Astrocyte (in vitro differentiated cells and primary cell): ENCODE results near the gene HESX1. TPM values are rescaled to one million over a fixed set of nuclear protein-coding genes. Genes with fewer than 3 reads are reported as not detected.

Experiments used
- DNase-seq: peaks from one replicate; pipeline ENCODE4 v3.0.0-alpha.2; 2010; ENCODE audit warnings: low read depth
- FAIRE-seq: peaks from 2 replicates; lab custom pipeline; 2011; peaks lifted over from hg19 to GRCh38; lab: Jason Lieb, UNC
- H2AFZ ChIP-seq: 2 replicates; pipeline ENCODE4 v1.6.0; 2012; ENCODE audit warnings: low read depth, low read length, inconsistent platforms
- H3K27ac ChIP-seq: 2 replicates; pipeline ENCODE4 v1.5.1; 2011; ENCODE audit warnings: low read depth, low read length, inconsistent platforms
- H3K27me3 ChIP-seq: 2 replicates; pipeline ENCODE4 v1.6.0; 2011; ENCODE audit warnings: low read length, inconsistent platforms; ENCODE audit not compliant: insufficient read depth
- H3K36me3 ChIP-seq: 2 replicates; pipeline ENCODE4 v1.5.1; 2011; ENCODE audit warnings: low read length, inconsistent platforms; ENCODE audit not compliant: insufficient read depth
- H3K4me1 ChIP-seq: 2 replicates; pipeline ENCODE4 v1.5.1; 2011; ENCODE audit warnings: low read length, inconsistent platforms; ENCODE audit not compliant: insufficient read depth
- H3K4me2 ChIP-seq: 2 replicates; pipeline ENCODE4 v1.6.0; 2012; ENCODE audit warnings: low read length, inconsistent platforms
- H3K4me3 ChIP-seq: 2 replicates; pipeline ENCODE4 v1.5.1; 2011; ENCODE audit warnings: low read depth, mild to moderate bottlenecking, low read length, inconsistent platforms; ENCODE audit not compliant: insufficient read depth
- H3K79me2 ChIP-seq: 2 replicates; pipeline ENCODE4 v1.6.0; 2012; ENCODE audit warnings: mild to moderate bottlenecking, low read length, inconsistent platforms; ENCODE audit not compliant: insufficient read depth
- H3K9ac ChIP-seq: 2 replicates; pipeline ENCODE4 v1.6.0; 2012; ENCODE audit warnings: mild to moderate bottlenecking, low read length, inconsistent platforms
- H3K9me3 ChIP-seq: 2 replicates; pipeline ENCODE4 v1.5.1; 2012; ENCODE audit warnings: low read depth, mild to moderate bottlenecking, low read length, inconsistent platforms; ENCODE audit not compliant: insufficient read depth
- H4K20me1 ChIP-seq: 2 replicates; pipeline ENCODE4 v1.6.0; 2012; ENCODE audit warnings: low read length, inconsistent platforms; ENCODE audit not compliant: insufficient read depth
- H3K27ac Mint-ChIP-seq: one replicate; pipeline ENCODE4 v1.8.0; 2021; ENCODE audit warnings: mild to moderate bottlenecking, mixed read lengths; ENCODE audit not compliant: unreplicated experiment
- H3K27me3 Mint-ChIP-seq: one replicate; pipeline ENCODE4 v1.8.0; 2021; ENCODE audit warnings: low read depth, mixed read lengths; ENCODE audit not compliant: unreplicated experiment
- H3K36me3 Mint-ChIP-seq: one replicate; pipeline ENCODE4 v1.8.0; 2021; ENCODE audit warnings: low read depth, mixed read lengths; ENCODE audit not compliant: unreplicated experiment
- H3K4me1 Mint-ChIP-seq: one replicate; pipeline ENCODE4 v1.8.0; 2021; ENCODE audit warnings: low read depth, mixed read lengths; ENCODE audit not compliant: unreplicated experiment
- H3K4me3 Mint-ChIP-seq: one replicate; pipeline ENCODE4 v1.8.0; 2021; ENCODE audit warnings: mild to moderate bottlenecking, moderate library complexity, mixed read lengths; ENCODE audit not compliant: unreplicated experiment
- H3K9me3 Mint-ChIP-seq: one replicate; pipeline ENCODE4 v1.8.0; 2021; ENCODE audit warnings: mild to moderate bottlenecking, mixed read lengths; ENCODE audit not compliant: unreplicated experiment
- CTCF ChIP-seq: IDR thresholded peaks from 2 replicates; pipeline ENCODE4 v1.5.1; 2011; ENCODE audit warnings: low read depth, mild to moderate bottlenecking, inconsistent platforms, low read length, moderate library complexity; ENCODE audit not compliant: insufficient read depth
- EZH2 ChIP-seq: IDR thresholded peaks from 2 replicates; pipeline ENCODE4 v1.6.1; 2012; ENCODE audit warnings: mild to moderate bottlenecking, low read length, inconsistent platforms; ENCODE audit not compliant: insufficient read depth
- total RNA-seq: library from RNA; stranded (reverse); gene quantifications from 2 replicates; pipeline ENCODE4 v1.2.1, GENCODE V29; 2021

The HESX1 gene
- total RNA-seq, 1 donor from 2014 or later: 1.1 TPM

DNA sequence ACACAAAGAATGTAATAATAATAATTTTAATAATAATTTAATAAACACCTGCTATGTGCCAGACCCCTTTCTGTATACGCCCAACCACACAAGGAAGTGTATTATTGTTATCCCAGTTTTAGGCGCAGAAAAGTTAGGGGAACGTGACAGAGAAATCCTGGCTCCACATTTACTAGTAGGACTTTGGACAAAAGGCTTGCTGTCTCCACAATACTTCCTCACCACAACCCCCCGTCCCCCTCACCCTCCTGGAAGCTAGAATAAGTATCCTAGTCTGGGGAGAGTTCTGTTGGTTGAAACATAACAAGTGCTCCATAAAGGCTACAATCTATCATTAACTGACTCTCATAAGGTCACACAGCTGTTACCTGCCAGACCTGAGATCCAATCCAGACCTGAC lies 34.1 kb downstream of the HESX1 start:
- Histone ChIP-seq H3K36me3 (no peaks in the 10 kb centered on the region), H3K9me3 (no peaks in the 10 kb centered on the region), H3K4me3 (no peak overlapping the region), H3K4me1 (peaks cover 20% of the 10 kb centered on the region), H3K9ac (no peak overlapping the region), H2AFZ (no peak overlapping the region), H4K20me1 (peaks cover 23% of the 10 kb centered on the region), H3K4me2 (peak overlapping the region; percentile 87), H3K27ac (no peak overlapping the region), H3K79me2 (peaks cover 21% of the 10 kb centered on the region), H3K27me3 (peaks cover 5% of the 10 kb centered on the region)
- no peak overlapping the region for H3K27ac Mint-ChIP-seq
- peaks cover 26% of the 10 kb centered on the region for H3K27me3 Mint-ChIP-seq
- DNase-seq (no peak), FAIRE-seq (no peak)
- peaks cover 12% of the 10 kb centered on the region for H3K4me1 Mint-ChIP-seq
- H3K9me3 Mint-ChIP-seq: no peaks in the 10 kb centered on the region
- H3K4me3 Mint-ChIP-seq: peak overlapping the region; percentile 58
- TF ChIP-seq EZH2: no peak
- no peak for TF ChIP-seq CTCF
- H3K36me3 Mint-ChIP-seq: no peaks in the 10 kb centered on the region

GRCh38 chr3:57164657-57165573 lies 34.9 kb downstream of the HESX1 start, which contains the start of gene IL17RD:
Gene IL17RD, minus strand, starts transcription at chr3:57165353. Its CDS starts 67 bp downstream, at chr3:57165286.
- Mint-ChIP-seq H3K27ac (no peak within 1 kb of the TSS), H3K36me3 (no peaks in the 10 kb centered on the region), H3K4me1 (peaks cover 15% of the 10 kb centered on the region), H3K4me3 (peak within 1 kb of the TSS; percentile 95), H3K27me3 (peaks cover 22% of the 10 kb centered on the region), H3K9me3 (no peaks in the 10 kb centered on the region)
- Histone ChIP-seq H3K4me3 (peak within 1 kb of the TSS; percentile 70), H3K9me3 (no peaks in the 10 kb centered on the region), H3K36me3 (no peaks in the 10 kb centered on the region), H3K4me2 (peak within 1 kb of the TSS; percentile 87), H3K79me2 (peaks cover 21% of the 10 kb centered on the region), H3K27ac (no peak within 1 kb of the TSS), H3K4me1 (peaks cover 25% of the 10 kb centered on the region), H4K20me1 (peaks cover 23% of the 10 kb centered on the region), H2AFZ (peak within 1 kb of the TSS; percentile 94), H3K9ac (peak within 1 kb of the TSS; percentile 45), H3K27me3 (peaks cover 5% of the 10 kb centered on the region)
- DNase-seq: no peak
- peak; percentile 45 for TF ChIP-seq EZH2
- TF ChIP-seq CTCF: no peak
- no peak for FAIRE-seq

DNA sequence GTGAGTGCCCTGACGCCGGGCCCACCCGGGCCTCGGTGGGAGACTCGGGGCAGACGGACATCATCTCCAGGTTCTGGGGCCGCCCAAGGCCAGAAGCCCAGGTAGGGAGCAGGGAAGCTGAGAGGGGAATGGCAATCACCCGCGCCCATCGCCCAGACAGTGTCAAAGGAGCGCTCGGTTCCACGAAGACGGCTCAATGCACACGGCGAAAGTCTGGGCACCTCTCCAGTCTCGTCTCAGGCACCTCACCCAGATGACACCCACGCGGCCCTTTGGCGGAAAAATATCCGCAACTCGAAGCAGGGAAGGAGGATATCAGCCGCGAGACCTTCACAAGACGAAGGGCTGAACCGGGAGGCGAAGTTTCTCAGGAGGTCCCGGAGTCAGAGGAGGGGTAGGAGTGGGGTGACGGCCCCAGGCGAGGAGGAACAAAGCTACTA lies 35.5 kb downstream of the HESX1 start:
- Mint-ChIP-seq H3K27me3 (peaks cover 22% of the 10 kb centered on the region), H3K4me1 (peaks cover 18% of the 10 kb centered on the region), H3K36me3 (no peaks in the 10 kb centered on the region), H3K4me3 (peak overlapping the region; percentile 95), H3K27ac (no peak overlapping the region), H3K9me3 (no peaks in the 10 kb centered on the region)
- Histone ChIP-seq H3K9ac (peak overlapping the region; percentile 45), H3K27ac (no peak overlapping the region), H3K36me3 (no peaks in the 10 kb centered on the region), H3K79me2 (peaks cover 26% of the 10 kb centered on the region), H3K4me3 (peak overlapping the region; percentile 70), H2AFZ (peak overlapping the region; percentile 94), H3K27me3 (peaks cover 5% of the 10 kb centered on the region), H3K9me3 (no peaks in the 10 kb centered on the region), H4K20me1 (peaks cover 23% of the 10 kb centered on the region), H3K4me1 (peaks cover 30% of the 10 kb centered on the region), H3K4me2 (peak overlapping the region; percentile 87)
- FAIRE-seq (no peak), DNase-seq (no peak)
- TF ChIP-seq CTCF: no peak
- TF ChIP-seq EZH2: no peak
